Medulla oblongata (tissue), 1 donor: ENCODE measurements around the gene PRDM2.
"Not testable (repeated sequence)": the region's sequence is repeated elsewhere in the genome, so short reads cannot be mapped to it uniquely, and the experiment has no call there.

ENCODE experiments used
- DNase-seq: peaks from one replicate; pipeline ENCODE4 v3.0.0-alpha.2; 2015; ENCODE audit errors: extremely low spot score

PRDM2 gene

DNA sequence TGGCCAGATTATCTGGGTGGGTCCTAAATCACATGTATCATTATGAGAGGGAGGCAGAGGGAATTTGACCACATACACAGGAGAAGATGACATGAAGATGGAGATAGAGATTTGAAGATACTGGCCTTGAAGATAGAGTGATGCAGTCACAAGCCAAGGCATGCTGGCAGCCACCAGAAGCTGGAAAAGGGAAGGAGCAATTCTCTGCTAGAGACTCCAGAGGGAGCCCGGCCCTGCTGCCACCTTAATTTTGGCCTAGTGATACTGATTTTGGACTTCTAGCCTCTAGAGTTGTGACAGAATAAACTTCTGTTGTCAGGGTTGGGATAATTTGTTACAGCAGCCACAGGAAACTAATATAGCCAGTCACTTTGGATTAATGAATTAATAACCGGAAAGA lies 2.2 kb upstream of the PRDM2 start:
- no peak for DNase-seq

DNA sequence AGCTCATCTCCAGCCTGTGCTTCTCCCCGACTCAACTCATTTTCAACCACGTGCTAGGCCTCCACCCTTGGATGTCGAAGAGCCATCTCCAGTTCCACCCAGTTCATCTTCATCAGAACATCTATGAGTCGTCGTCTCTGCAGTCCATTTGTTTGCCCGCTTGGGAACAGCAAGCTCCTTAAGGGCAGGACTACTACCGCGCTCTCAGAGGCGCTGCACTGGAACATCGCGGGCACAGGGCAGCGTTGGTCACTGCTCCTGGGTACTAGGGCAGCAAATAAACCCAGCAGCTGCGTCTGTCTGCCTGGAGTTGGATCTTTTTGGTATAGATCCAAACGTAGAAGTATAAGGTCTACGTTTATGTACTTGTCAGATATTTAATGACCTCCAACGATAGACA lies 478 bp upstream of the PRDM2 start:
- DNase-seq, result peak; percentile 11

DNA sequence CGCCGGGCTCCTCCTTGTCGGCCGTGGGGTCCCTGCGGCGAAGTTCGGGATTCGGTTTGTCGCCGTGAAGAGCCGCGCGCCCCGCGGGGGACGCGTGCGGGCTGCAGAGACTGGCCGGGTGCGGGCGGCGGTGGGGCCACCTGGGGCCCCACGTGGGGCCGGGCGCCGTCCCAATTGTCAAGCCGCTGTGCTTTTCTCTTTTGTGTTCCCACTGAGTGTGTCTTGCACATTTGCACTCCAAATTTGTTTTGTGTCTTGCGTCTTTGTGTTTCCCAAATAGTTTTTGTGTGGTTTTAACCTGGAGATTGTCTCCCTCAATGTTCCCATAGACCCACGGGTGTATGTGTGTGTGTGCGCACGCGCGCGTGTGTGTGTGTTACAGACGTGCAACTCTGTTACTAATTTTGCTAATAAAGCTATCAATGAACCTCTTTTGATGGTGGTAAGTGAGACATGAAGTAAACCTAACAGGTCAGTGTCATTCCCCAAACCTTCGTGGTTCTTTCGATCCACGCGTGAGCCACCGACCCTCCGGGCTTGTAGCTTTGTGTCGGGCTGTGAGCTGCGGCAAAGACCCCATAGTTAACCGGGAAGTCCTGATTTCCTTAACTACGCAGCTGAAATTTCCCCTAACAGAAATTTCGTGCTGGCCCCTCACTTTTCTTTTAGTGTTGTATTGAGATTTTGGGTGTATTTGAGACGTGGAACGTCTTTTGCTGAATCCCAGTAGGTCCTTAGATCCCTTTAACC lies 708 bp downstream of the PRDM2 start:
- peak; percentile 64 for DNase-seq

DNA sequence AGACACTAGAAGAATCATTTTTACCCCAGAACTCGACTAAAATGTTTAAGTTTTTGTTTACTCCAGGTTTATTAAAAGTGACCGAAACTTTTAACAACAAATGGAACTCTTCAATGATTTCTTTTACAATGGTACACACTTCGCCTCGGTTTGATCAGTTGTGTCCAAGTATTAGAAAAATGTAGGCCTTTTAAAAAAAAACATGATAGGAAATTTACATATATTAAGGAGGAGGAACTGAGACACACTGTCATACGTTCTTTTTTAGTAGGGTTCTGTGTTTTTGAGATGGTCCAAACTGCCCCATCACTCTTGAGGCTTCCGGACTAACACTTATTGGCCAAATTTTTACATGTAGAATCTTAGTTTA lies 1.3 kb downstream of the PRDM2 start:
- peak; percentile 31 for DNase-seq

DNA sequence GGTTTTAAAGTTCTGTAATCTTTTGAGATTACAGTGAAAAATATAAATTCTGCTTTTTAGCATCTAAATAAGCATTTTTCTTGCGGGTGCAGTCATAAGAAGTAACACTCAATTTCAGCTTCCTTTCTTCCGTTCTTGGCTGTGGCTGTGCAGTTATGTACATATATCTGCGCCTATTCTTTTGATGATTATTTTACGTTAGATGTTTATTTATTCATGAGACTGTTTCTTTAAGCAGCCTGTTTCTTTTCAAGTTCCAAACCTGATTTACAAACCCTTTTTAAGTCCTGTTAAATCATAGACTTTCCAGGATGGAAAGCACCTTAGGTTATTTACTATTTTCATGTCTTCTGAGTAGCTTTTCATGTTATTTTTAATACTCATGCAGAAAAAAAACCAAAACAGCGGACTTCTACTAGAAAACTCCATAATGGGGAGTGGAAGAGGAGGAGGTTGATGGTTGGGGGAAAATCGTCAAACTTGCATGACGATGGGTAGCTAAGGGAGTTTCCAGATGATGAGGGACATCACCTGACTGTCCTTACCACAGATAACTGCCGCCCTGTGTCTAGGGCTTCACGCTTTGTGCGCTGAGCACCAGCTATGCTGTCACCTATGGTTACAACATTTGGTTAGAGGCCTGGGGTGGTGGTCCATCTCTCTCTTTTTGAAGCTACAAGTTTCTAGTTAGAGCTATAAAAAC lies 2.6 kb downstream of the PRDM2 start:
- no peak for DNase-seq

DNA sequence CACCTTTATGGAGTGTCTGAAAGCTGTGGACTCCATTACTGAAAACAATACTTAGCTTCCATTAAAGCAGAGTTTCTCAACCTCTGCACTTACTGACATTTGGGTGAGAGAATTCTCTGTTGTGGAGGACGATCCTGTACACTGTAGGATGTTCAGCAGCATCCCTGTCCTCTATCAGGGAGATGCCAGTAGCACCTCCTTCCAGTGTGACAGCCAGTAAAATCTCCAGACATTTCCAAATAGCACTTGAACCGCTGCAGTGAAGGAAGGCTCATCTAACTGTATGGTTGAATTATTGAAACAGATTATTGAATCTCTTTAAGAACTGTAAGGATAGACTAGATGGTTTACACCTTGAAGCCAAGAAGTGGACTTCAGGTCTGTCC lies 3.1 kb downstream of the PRDM2 start:
- no peak for DNase-seq

DNA sequence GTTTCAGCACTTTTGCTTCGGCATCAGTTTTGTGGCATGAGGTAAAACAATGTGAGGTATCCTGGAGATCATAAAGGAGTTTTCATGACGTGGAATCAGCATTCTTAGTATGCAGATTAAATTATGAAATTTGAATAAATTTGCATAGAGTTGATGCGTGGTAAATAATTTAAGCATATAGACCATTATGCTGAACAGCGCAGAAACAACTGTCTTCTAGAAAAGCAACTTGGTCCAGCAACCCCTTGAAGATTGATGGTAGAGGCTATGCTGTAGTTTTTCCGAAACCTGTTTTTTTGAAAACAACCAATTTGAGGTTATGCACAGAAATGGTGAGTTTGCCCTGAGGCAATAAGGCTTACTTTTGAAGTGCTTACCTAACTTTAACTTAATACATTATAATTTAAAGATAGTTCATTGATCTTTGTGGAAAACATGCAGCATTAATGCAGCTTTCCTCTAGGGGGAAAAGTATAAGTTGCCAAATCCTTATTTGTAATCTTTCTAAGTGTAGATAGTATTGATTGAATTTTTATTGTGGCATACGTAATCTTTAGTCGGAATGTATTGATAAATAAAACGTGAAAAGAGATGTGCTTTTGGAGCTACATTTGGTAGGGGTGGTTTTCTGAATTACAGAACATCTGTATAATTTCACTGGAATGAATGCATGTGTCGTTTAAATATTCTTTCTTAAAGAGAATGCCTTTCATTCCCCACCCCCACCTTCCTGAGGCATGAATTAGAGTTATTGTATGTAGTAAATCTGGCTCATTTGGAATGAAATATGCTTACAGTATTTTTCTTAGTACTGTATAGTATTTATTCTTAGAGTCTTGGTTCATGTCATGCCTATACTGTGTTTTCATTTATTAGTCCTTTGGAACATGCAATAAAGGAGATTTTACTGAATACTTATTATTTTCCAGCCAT lies 3.8 kb downstream of the PRDM2 start:
- DNase-seq, result no peak

DNA sequence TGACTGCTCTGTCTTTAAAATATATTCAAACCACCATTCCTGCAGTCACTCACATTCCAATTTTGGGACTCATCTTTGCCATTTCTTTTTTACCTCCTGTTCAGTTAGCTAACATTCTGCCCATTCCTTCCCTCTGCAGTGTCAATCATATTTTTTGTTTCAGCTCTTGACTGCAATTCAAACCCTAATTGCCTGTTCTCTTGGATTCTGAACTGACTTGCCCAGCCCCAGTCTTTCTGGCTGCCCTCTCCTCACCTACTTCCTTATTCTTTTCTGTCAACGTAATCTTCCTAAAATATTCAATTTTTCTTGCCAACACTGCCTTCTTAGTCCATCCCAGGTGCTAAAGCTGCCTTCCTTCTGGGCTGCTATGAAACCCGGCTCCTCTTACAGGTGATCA lies 6.1 kb downstream of the PRDM2 start:
- DNase-seq, result no peak

DNA sequence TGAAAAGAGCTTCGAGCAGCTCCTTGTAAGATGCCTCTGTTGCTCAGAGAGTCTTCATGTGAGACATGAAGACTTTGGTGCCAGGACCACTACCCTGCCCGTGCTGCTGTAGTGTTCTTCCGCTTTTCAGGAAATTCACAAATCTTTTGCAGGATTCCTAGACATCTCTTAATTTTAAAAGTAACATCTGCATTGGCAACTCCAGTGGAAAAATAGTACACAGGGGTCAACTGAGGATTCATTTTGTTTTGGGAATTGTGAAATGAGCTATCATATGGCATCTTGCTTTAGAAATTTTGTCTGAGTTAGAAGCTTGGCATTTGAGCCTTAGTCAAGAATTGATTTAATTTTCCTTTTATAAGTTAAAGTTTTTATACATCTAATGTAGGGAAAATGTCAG lies 7.2 kb downstream of the PRDM2 start:
- no peak for DNase-seq

DNA sequence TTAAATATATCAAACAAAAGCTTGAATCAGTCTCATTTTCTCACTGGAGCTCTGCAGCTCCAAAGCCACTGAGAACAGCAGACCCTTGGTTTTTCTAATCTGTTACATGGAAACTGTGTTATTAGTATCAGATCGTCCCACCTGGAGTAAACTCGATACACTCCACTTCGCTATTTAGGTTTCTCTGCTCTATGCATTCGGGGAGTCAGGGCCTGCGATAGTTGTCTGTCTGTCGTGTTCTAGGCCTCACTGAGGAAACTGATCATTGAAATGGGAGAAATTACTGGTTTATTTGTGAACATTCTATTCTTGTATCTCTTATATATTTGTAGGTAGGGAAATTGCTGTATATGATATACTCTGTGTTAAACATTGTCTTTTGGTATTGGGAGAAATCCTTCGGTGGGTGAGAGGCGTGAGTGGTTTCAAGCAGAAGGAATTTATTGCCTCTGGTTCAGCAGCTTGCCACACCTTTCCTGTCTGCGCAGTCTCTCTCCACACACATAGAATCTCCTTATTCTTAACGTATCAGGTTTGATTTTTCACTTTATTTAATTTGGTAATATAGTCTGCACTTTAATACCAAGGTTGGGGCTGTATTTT lies 8.5 kb downstream of the PRDM2 start:
- no peak for DNase-seq

DNA sequence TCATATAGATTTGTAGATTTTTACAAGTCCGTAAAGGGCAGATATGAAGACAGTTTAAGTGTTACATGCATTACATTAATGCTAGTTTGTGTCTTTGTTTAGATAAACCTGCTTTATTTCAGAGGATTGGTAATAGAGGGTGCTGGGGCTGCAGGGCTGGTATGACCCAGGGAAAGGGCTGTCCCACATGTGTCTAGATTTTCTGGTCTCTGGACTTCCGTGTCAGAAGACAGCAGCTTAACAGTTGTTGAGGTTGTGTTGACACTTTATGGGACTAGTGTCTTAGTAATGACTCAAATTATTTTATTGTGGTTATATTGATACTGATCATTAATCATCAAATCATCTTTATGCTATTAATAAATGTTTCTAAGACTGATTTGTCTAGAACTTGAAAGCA lies 10.1 kb downstream of the PRDM2 start:
- no peak for DNase-seq

DNA sequence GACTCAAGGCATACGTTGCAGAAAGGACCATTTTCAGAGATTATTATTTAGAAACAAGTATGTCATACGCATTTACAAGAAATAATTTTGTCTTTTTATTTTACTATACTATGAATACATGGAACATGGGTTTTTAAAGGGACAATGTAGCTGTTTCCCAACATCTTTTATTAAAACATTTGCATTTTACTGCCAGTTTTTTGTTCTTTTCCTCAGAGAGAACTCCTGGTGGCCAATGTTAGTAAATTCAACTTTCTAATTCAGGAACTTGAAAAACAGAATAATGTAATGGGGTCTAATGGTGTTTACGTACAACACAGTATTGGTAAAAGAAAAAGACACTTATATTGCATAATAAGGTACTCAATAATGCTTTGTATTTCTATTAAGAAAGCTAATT lies 14.9 kb downstream of the PRDM2 start:
- no peak for DNase-seq

DNA sequence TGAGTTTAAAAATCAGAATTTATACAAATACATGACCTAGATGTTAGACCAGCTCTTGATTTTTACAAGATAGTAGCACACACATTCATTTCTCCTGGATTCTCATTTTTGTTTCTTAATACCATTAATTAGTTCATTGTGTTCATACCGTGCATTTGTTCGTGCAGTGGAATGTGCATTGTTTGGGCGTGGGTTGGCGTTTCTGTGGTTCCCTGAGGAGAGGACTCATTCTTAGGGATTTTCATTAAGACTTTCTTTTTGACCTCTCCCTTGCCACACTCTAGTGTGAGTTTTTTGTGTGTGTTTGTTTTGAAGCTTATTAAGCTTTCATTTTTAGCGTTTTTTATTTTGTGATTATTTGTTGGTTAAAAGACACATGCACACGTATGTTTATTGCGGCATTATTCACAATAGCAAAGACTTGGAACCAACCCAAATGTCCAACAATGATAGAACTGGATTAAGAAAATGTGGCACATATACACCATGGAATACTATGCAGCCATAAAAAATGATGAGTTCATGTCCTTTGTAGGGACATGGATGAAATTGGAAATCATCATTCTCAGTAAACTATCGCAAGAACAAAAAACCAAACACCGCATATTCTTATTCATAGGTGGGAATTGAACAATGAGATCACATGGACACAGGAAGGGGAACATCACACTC lies 15.8 kb downstream of the PRDM2 start:
- DNase-seq, result not testable (repeated sequence)

DNA sequence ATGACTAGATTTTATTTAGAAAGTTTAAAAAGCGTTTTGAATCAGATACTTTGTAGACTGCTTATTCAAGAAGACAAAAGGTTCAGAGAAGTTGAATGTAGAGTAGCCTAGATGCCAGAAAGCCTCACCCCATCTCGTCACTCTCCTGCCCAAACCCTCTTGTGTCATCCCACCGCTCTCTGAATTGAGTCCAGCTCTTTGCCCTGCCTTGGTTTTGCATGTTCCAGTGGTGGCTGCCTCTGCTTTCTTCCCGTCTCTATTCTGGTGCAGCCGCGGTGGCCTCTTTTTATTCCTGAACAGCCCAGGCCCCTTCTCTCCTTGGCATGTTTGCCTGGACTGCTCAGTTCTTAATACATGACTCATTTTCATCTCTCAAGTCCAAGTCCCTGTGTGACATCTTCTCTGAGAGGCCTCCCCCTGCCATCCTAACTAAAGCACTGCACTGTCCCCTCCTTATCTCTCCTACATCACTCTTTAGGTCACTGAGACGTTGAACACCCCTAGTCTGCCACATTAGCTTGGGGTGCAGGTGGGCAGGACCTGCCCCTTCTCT lies 22.9 kb downstream of the PRDM2 start:
- DNase-seq, result no peak

DNA sequence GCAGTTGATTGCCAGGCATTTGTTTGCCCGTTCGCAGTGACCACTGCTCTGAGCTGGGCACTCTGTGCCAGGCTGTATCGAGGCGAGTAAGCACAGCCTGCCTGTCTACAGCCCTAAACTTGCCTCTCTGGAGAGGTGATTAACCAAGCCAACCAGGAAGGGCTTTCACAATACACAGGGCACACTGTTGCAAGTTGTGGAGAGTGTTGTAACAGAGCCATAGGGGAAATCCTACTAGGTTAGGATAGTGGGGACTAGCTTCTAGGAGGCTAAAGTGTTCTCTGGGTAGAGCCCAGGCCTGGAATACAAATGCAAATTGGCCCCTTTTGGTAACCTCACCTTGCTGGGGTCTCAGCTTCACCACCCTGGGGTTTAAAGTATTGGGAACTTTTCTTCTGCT lies 23.8 kb downstream of the PRDM2 start:
- DNase-seq, result no peak

DNA sequence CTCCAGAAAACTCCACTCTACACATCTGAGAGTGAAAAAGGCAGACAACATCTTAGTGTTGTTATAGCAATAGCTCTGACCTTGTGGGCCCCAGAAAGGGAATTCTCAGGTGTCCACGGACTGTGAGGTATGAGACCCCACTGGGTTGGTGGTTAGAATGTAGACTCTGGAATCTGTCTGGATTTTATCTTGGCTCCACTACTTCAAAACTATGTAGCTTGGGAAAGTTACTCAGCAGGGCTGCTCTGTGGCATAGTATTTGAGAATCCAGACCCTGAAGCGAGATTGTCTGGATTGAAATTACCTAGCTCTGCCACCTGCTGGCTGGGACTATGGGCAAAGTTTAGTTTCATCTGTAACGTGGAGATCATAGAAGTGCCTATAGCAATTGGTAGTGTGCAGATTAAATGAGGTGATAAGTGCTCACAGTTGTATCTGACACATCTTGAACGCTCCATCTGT lies 25.8 kb downstream of the PRDM2 start:
- no peak for DNase-seq

DNA sequence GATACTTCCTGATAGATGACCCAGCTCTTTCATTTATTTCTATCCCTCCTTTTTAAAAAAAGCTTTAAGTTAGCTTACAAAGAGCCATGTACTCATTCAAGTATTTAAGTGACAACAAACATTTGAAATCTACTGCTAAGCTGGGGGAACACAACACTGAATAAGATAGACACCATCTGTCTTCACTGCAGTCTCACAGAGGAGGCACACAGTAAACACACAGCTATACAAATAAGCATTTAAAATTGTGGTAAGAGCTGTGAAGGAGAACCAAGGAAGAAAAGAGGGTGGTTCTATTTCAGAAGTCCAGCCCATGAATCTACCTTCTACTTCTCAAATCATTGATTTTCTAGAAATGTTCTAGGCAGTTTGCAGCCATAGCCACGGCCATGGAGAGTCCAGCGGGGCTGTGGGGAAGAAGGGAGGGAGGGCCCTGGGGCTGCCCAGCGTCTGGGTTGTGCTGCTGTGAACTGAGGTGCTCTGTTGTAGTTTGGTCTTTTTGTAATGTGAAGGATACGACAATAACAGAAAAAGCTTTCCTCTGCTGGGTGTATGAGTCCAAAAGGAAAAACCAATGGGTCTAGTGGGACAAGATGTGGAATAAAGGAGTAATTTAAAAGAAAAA lies 28.2 kb downstream of the PRDM2 start:
- DNase-seq, result no peak

DNA sequence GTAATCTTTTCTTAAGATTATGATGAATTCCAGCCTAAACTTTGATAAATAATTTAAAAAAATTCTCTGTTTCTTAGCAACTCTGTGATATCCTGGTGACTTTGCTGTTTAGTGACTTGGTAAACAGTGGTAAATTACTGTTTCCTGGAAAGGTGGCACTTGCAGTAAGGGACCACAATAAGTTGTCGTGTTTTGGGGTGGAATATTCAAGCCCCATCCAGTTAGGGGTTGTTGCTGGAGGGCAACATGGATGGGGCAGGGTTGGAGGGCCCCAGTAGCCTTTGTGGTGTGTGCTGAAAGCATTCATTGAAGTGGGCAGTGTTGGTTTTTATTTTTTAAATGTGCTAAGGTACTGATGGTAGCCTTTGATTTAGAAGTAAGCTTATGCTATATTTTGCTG lies 30.3 kb downstream of the PRDM2 start:
- no peak for DNase-seq

DNA sequence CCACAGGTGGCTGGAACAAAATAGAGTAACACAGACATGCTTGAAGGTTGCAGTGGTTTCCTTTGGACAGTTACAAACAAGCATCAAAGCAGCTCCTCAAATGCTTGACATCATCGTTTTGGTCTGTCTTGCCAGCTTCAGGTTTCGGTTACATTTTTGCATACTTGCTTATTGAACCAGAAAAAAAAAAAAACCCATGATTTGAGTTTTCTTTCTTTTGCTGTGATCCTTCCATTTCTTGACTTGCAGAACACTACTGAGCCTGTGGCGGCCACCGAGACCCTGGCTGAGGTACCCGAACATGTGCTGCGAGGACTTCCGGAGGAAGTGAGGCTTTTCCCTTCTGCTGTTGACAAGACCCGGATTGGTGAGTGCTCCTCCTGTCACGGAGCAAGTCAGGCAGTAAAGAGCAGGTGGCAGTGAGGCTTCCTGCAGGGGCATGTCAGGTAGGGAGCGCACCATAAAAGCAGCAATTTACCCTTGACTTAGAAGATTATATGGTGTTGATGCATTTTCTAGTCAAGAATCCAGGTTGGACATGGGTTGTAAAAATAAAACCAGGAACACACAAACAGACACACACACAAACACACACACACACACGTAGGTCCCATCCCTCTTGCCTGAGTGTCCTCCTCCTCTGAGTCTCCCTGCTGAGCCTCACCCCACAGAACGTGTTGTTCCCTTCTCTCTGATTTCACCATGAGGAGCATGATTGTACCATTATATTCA lies 30.9 kb downstream of the PRDM2 start:
- no peak for DNase-seq

DNA sequence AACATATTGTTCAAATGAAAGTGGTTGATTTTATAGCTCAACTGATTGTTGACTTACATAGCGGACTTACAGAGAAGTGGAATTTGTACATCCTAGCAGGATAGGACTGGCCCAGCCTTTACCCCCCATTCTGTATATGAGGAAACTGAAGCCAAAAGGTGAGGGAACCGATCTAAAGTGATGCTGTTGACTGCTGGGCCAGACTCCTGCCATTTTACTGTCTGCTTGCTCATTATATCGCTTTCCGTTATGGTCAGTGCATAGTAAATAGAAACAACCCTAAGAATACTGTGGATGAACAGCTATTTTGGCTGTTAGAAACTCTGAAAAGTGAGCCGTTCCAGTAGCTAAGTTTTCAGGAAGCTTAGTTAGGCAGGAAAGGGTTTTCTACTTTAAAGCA lies 31.9 kb downstream of the PRDM2 start:
- no peak for DNase-seq
